ENCODE measurements around the gene APOC4.
"Not testable (repeated sequence)": the region's sequence is repeated elsewhere in the genome, so short reads cannot be mapped to it uniquely, and the experiment has no call there.

The APOC4 gene

GRCh38 chr19:44912854-44913253 is 29.2 kb upstream of the APOC4 start:
- H3K4me2 ChIP-seq (ENCODE audit: low read length) = no peak overlapping the region
- H3K9ac ChIP-seq (ENCODE audit: low read length) = no peak overlapping the region
- H3K36me3 ChIP-seq (replicated peaks; ENCODE audit: low read depth, low read length) = no peaks in the 10 kb centered on the region
- H3K27ac ChIP-seq (ENCODE audit: low read length) = no peak overlapping the region
- no peak overlapping the region for H3K4me3 ChIP-seq (ENCODE audit: low read length)
- H3K4me1 ChIP-seq (ENCODE audit: low read length) = peaks cover 21% of the 10 kb centered on the region
- H2AFZ ChIP-seq (ENCODE audit: low read depth, low read length) = no peak overlapping the region
- no peaks in the 10 kb centered on the region for H3K79me2 ChIP-seq (ENCODE audit: low read length)
- peaks cover 2% of the 10 kb centered on the region; the same call in 1 of the 2 replicates for H3K27me3 ChIP-seq (ENCODE audit: low read depth, low read length)
- H3K9me3 ChIP-seq (ENCODE audit: insufficient read depth, low read length) = no peaks in the 10 kb centered on the region
- TF ChIP-seq EZH2phosphoT487 (IDR thresholded peaks at IDR 0.05; ENCODE audit: low read depth) (no peak), CTCF (IDR thresholded peaks at IDR 0.05; ENCODE audit: low read depth, low read length) (no peak)
- H4K20me1 ChIP-seq (ENCODE audit: insufficient read depth, low read length) = no peaks in the 10 kb centered on the region

- peak overlapping the region; percentile 81 for H3K9ac ChIP-seq (ENCODE audit: low read length)
- not testable (repeated sequence) for H3K27ac ChIP-seq (ENCODE audit: low read length)
Measured at GRCh38 chr19:44913512-44914432, 28.3 kb upstream of the APOC4 start.

GRCh38 chr19:44914433-44915206 is 27.4 kb upstream of the APOC4 start, which contains the start of gene APOC1:
Gene APOC1 (plus strand): TSS chr19:44914608. CDS start chr19:44914892, 284 bp downstream.
- H3K9me3 ChIP-seq (ENCODE audit: insufficient read depth, low read length); H3K36me3 ChIP-seq (replicated peaks; ENCODE audit: low read depth, low read length); H3K79me2 ChIP-seq (ENCODE audit: low read length); H3K27me3 ChIP-seq (ENCODE audit: low read depth, low read length); H4K20me1 ChIP-seq (ENCODE audit: insufficient read depth, low read length): not testable (repeated sequence)
- Histone ChIP-seq H2AFZ (ENCODE audit: low read depth, low read length) (peak within 1 kb of the TSS; percentile 89), H3K4me2 (ENCODE audit: low read length) (peak within 1 kb of the TSS; percentile 85), H3K9ac (ENCODE audit: low read length) (peak within 1 kb of the TSS; percentile 81), H3K4me1 (ENCODE audit: low read length) (peaks cover 21% of the 10 kb centered on the region), H3K27ac (ENCODE audit: low read length) (peak within 1 kb of the TSS; percentile 48), H3K4me3 (ENCODE audit: low read length) (peak within 1 kb of the TSS; percentile 74)

More at GRCh38 chr19:44913512-44914432, 28.3 kb upstream of the APOC4 start:
- H4K20me1 ChIP-seq (ENCODE audit: insufficient read depth, low read length); H3K27me3 ChIP-seq (ENCODE audit: low read depth, low read length); H2AFZ ChIP-seq (ENCODE audit: low read depth, low read length); H3K79me2 ChIP-seq (ENCODE audit: low read length); H3K9me3 ChIP-seq (ENCODE audit: insufficient read depth, low read length); H3K36me3 ChIP-seq (replicated peaks; ENCODE audit: low read depth, low read length): not testable (repeated sequence)
- peaks cover 21% of the 10 kb centered on the region for H3K4me1 ChIP-seq (ENCODE audit: low read length)
- peak overlapping the region; percentile 74 for H3K4me3 ChIP-seq (ENCODE audit: low read length)
- H3K4me2 ChIP-seq (ENCODE audit: low read length) = peak overlapping the region; percentile 85

DNA sequence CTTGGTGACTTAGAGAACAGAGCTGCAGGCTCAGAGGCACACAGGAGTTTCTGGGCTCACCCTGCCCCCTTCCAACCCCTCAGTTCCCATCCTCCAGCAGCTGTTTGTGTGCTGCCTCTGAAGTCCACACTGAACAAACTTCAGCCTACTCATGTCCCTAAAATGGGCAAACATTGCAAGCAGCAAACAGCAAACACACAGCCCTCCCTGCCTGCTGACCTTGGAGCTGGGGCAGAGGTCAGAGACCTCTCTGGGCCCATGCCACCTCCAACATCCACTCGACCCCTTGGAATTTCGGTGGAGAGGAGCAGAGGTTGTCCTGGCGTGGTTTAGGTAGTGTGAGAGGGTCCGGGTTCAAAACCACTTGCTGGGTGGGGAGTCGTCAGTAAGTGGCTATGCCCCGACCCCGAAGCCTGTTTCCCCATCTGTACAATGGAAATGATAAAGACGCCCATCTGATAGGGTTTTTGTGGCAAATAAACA is 17.8 kb upstream of the APOC4 start:
- Histone ChIP-seq H3K27me3 (ENCODE audit: low read depth, low read length) (peaks cover 22% of the 10 kb centered on the region), H2AFZ (ENCODE audit: low read depth, low read length) (no peak overlapping the region), H3K4me1 (ENCODE audit: low read length) (no peaks in the 10 kb centered on the region), H3K36me3 (replicated peaks; ENCODE audit: low read depth, low read length) (no peaks in the 10 kb centered on the region), H3K4me2 (ENCODE audit: low read length) (no peak overlapping the region), H3K27ac (ENCODE audit: low read length) (no peak overlapping the region), H3K9ac (ENCODE audit: low read length) (no peak overlapping the region), H3K4me3 (ENCODE audit: low read length) (no peak overlapping the region), H4K20me1 (ENCODE audit: insufficient read depth, low read length) (no peaks in the 10 kb centered on the region), H3K79me2 (ENCODE audit: low read length) (no peaks in the 10 kb centered on the region), H3K9me3 (ENCODE audit: insufficient read depth, low read length) (no peaks in the 10 kb centered on the region)
- no peak for TF ChIP-seq CTCF (IDR thresholded peaks at IDR 0.05; ENCODE audit: low read depth, low read length)
- TF ChIP-seq EZH2phosphoT487 (IDR thresholded peaks at IDR 0.05; ENCODE audit: low read depth) = no peak

Data from OCI-LY3 (cell line).